ENCODE measurements around the gene CDC25B. TPM values are rescaled to one million over a fixed set of nuclear protein-coding genes. Genes with fewer than 3 reads are reported as not detected.

CDC25B gene
- total and polyA plus RNA-seq, 2 of the 8 experiments (the other 6 are each of a cell fraction or from before 2014, with no cell fraction given) = 21.7 to 31.2 TPM

- TF ChIP-seq CHD7 (IDR thresholded peaks at IDR 0.05; ENCODE audit: insufficient replicate concordance, low read length) = no peak
- TF ChIP-seq CHD2 (IDR thresholded peaks at IDR 0.05; ENCODE audit: low read length) = no peak
Observed at GRCh38 chr20:3854462-3854871, 58.4 kb downstream of the CDC25B start (continued).

Measured in H1 (cell line).